ENCODE data around the gene CABS1. TPM values are rescaled to one million over a fixed set of nuclear protein-coding genes. Genes with fewer than 3 reads are reported as not detected.

CABS1 gene
- total RNA-seq, 1 experiment from 2014 or later: not detected

DNA sequence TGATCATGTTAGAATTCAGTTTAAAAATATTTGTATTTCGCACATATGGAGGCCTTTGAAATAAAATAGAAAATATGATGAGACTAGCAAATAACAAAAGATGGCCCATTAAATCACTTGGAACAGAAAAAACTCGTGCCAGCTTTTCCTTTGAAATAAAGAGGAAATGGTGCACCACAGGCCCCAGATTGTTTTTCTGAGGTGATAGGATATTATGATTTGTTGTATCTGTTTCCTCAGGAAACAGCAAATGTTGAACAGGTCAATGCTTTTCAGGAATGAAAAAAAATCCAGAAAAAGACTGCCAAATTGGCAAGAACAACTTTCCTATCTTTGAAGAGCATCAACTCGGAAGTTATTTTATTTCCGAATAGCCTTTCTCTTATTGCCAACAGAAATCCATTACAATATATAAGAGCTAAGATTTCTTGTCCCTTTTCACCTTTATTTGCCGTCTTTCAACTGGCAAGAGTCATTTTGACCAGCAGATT lies 48.0 kb downstream of the CABS1 start, which contains the start of gene SMR3B:
Gene SMR3B, plus strand, starts transcription at position 441 of the 491 bp plus-strand sequence. CDS start 1,380 bp downstream, outside the sequence.
- Mint-ChIP-seq H3K27ac (ENCODE audit: unreplicated experiment) (no peak within 1 kb of the TSS), H3K27me3 (ENCODE audit: unreplicated experiment) (no peaks in the 10 kb centered on the region), H3K4me3 (ENCODE audit: low read depth, unreplicated experiment) (no peak within 1 kb of the TSS), H3K36me3 (ENCODE audit: insufficient read depth, unreplicated experiment) (no peaks in the 10 kb centered on the region), H3K9me3 (ENCODE audit: low read depth, unreplicated experiment) (no peaks in the 10 kb centered on the region), H3K4me1 (ENCODE audit: low read depth, unreplicated experiment) (no peaks in the 10 kb centered on the region)
- TF ChIP-seq, protein P1, sequence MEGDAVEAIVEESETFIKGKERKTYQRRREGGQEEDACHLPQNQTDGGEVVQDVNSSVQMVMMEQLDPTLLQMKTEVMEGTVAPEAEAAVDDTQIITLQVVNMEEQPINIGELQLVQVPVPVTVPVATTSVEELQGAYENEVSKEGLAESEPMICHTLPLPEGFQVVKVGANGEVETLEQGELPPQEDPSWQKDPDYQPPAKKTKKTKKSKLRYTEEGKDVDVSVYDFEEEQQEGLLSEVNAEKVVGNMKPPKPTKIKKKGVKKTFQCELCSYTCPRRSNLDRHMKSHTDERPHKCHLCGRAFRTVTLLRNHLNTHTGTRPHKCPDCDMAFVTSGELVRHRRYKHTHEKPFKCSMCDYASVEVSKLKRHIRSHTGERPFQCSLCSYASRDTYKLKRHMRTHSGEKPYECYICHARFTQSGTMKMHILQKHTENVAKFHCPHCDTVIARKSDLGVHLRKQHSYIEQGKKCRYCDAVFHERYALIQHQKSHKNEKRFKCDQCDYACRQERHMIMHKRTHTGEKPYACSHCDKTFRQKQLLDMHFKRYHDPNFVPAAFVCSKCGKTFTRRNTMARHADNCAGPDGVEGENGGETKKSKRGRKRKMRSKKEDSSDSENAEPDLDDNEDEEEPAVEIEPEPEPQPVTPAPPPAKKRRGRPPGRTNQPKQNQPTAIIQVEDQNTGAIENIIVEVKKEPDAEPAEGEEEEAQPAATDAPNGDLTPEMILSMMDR (IDR thresholded peaks at IDR 0.05; ENCODE audit: unreplicated experiment): no peak
- CTCF ChIA-PET: no interaction called here
- no TSS peak for BruUV-seq (replicated peaks)
- no peak for DNase-seq
- intact Hi-C loops (cut with micrococcal nuclease; ENCODE audit: unreplicated experiment): no loop called here

Other genes starting within 250 kb of the CABS1 start
- gene PRR27, start 180.7 kb upstream of the CABS1 start, total RNA-seq (2022): not detected in 2 replicates
- gene ODAM, start 139.3 kb upstream of the CABS1 start, total RNA-seq (2022): 137 and 214 TPM in 2 replicates
- 1,542 and 2,729 TPM in 2 replicates for gene FDCSP, start 108.9 kb upstream of the CABS1 start, total RNA-seq (2022)
- 911 and 1,246 TPM in 2 replicates for gene CSN3, start 92.4 kb upstream of the CABS1 start, total RNA-seq (2022)
- not detected in 2 replicates for gene SMR3A, start 25.8 kb downstream of the CABS1 start, total RNA-seq (2022)
- not detected in 2 replicates for gene SMR3B, start 48.1 kb downstream of the CABS1 start, total RNA-seq (2022)
- gene OPRPN, start 63.0 kb downstream of the CABS1 start, total RNA-seq (2022): not detected in 2 replicates
- gene MUC7, start 137.2 kb downstream of the CABS1 start, total RNA-seq (2022): not detected in 2 replicates
- gene AMTN, start 183.6 kb downstream of the CABS1 start, total RNA-seq (2022): not detected in 2 replicates

Measured in Calu3 (cell line).